SK-N-SH treated with all-trans-retinoic acid at 6 μM for 48 hours (cell line): Measurements from ENCODE around the gene PSME3IP1.

Source experiments
- ARNTL ChIP-seq: fragments of 450-650 bp; formaldehyde crosslinking; IDR thresholded peaks from 2 replicates; pipeline ENCODE4 v1.5.0; 2020; ENCODE audit warnings: low read depth, mild to moderate bottlenecking, moderate library complexity, borderline replicate concordance
- BACH2 ChIP-seq: fragments of 250-450 bp; sonication (Bioruptor Pico); IDR thresholded peaks from 2 replicates; pipeline ENCODE4 v1.9.0; 2021; ENCODE audit warnings: mild to moderate bottlenecking, borderline replicate concordance
- CSDC2 ChIP-seq: fragments of 250-450 bp; sonication (Bioruptor Pico); IDR thresholded peaks from 2 replicates; pipeline ENCODE4 v1.5.0; 2020; ENCODE audit warnings: mild to moderate bottlenecking, moderate library complexity
- ISL1 ChIP-seq: fragments of 250-450 bp; sonication (Bioruptor Pico); IDR thresholded peaks from 2 replicates; pipeline ENCODE4 v2.1.2; 2022; ENCODE audit warnings: mild to moderate bottlenecking, moderate library complexity
- OSR1 ChIP-seq: fragments of 250-450 bp; sonication (Bioruptor Pico); IDR thresholded peaks from 2 replicates; pipeline ENCODE4 v1.8.0; 2022; ENCODE audit warnings: moderate library complexity, mild to moderate bottlenecking, inconsistent platforms
- PPARA ChIP-seq: fragments of 250-450 bp; sonication (Bioruptor Pico); IDR thresholded peaks from 2 replicates; pipeline ENCODE4 v1.5.0; 2020; ENCODE audit warnings: mild to moderate bottlenecking, borderline replicate concordance
- RARB ChIP-seq: fragments of 250-450 bp; sonication (Bioruptor Pico); IDR thresholded peaks from 2 replicates; pipeline ENCODE4 v1.8.0; 2021; ENCODE audit warnings: mild to moderate bottlenecking, moderate library complexity
- TCF4 ChIP-seq: fragments of 250-450 bp; sonication (Bioruptor Pico); IDR thresholded peaks from 2 replicates; pipeline ENCODE4 v1.8.0; 2021; ENCODE audit warnings: mild to moderate bottlenecking, moderate library complexity, borderline replicate concordance
- TSHZ2 ChIP-seq: fragments of 250-450 bp; sonication (Bioruptor Pico); IDR thresholded peaks from 2 replicates; pipeline ENCODE4 v1.5.0; 2020; ENCODE audit warnings: mild to moderate bottlenecking, moderate library complexity
- ZC3H10 ChIP-seq: fragments of 250-450 bp; sonication (Bioruptor Pico); IDR thresholded peaks from 2 replicates; pipeline ENCODE4 v1.5.1; 2021; ENCODE audit warnings: mild to moderate bottlenecking, moderate library complexity
- ZFP3 ChIP-seq: fragments of 250-450 bp; sonication (Bioruptor Pico); IDR thresholded peaks from 2 replicates; pipeline ENCODE4 v1.5.0; 2020; ENCODE audit warnings: mild to moderate bottlenecking, moderate library complexity
- ZFP30 ChIP-seq: fragments of 450-650 bp; formaldehyde crosslinking; IDR thresholded peaks from 2 replicates; pipeline ENCODE4 v1.5.0; 2022; ENCODE audit warnings: mild to moderate bottlenecking, moderate library complexity
- ZNF565 ChIP-seq: fragments of 450-650 bp; formaldehyde crosslinking; conservative IDR thresholded peaks from 2 replicates; pipeline ENCODE4 v1.5.0; 2020; ENCODE audit warnings: low read depth, mild to moderate bottlenecking, moderate library complexity
- TF ChIP-seq, protein P1 (sequence below): fragments of 250-450 bp; sonication (Bioruptor Pico); IDR thresholded peaks from 2 replicates; pipeline ENCODE4 v1.5.1; 2020; ENCODE audit warnings: low read depth, mild to moderate bottlenecking, moderate library complexity

GRCh38 chr16:57131351-57131970, 54.4 kb downstream of the PSME3IP1 start:
- TF ChIP-seq ZNF565 (CRISPR knock-in tag) (no peak), BACH2 (CRISPR knock-in tag) (no peak), TSHZ2 (CRISPR knock-in tag) (no peak), ARNTL (CRISPR knock-in tag) (no peak), PPARA (CRISPR knock-in tag) (no peak), ZFP3 (no peak), TCF4 (CRISPR knock-in tag) (no peak), OSR1 (CRISPR knock-in tag) (no peak), ISL1 (no peak), ZFP30 (CRISPR knock-in tag) (no peak), RARB (CRISPR knock-in tag) (no peak), CSDC2 (CRISPR knock-in tag) (no peak), ZC3H10 (CRISPR knock-in tag) (no peak)
- TF ChIP-seq, protein P1, sequence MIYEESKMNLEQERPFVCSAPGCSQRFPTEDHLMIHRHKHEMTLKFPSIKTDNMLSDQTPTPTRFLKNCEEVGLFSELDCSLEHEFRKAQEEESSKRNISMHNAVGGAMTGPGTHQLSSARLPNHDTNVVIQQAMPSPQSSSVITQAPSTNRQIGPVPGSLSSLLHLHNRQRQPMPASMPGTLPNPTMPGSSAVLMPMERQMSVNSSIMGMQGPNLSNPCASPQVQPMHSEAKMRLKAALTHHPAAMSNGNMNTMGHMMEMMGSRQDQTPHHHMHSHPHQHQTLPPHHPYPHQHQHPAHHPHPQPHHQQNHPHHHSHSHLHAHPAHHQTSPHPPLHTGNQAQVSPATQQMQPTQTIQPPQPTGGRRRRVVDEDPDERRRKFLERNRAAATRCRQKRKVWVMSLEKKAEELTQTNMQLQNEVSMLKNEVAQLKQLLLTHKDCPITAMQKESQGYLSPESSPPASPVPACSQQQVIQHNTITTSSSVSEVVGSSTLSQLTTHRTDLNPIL (CRISPR knock-in tag), result no peak
